ENCODE data around the gene BLM.
"Not testable (repeated sequence)": the region's sequence is repeated elsewhere in the genome, so short reads cannot be mapped to it uniquely, and the experiment has no call there.

Gene BLM

GRCh38 chr15:90840157-90840855 is 123.2 kb downstream of the BLM start:
- peak overlapping the region; percentile 74 for H3K4me3 Mint-ChIP-seq
- peaks cover 70% of the 10 kb centered on the region for H3K4me1 Mint-ChIP-seq (ENCODE audit: low read depth)
- peaks cover 2% of the 10 kb centered on the region for H3K36me3 Mint-ChIP-seq (ENCODE audit: low read depth)
- H3K27ac Mint-ChIP-seq, result peak overlapping the region; percentile 96
- DNase-seq, result no peak
- H3K9me3 Mint-ChIP-seq, result no peaks in the 10 kb centered on the region
- H3K27me3 Mint-ChIP-seq, result no peaks in the 10 kb centered on the region

DNA sequence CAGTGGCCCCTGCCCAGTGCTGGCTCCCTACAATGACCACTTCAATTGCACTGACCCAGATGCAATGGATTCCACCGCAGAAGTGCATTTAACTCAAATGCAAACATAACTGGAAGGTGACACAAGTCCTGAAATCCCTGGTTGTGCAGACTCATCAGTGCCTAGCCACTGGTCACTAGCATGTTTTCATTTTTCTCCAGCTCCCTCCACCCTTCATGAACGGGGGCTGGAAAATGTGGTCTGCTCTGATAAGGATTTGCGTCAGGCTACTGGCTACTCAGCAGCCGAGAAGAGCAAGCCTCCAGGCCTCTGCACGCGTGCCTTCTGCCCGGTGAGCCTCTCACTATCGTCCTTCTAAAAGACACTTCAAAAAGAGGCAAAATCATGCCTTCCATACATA is 123.8 kb downstream of the BLM start:
- Mint-ChIP-seq H3K4me1 (ENCODE audit: low read depth) (peaks cover 73% of the 10 kb centered on the region), H3K4me3 (no peak overlapping the region), H3K27ac (no peak overlapping the region)

GRCh38 chr15:90844696-90845095 is 127.5 kb downstream of the BLM start:
- no peak for DNase-seq
- Mint-ChIP-seq H3K9me3 (no peaks in the 10 kb centered on the region), H3K36me3 (ENCODE audit: low read depth) (peaks cover 2% of the 10 kb centered on the region), H3K4me1 (ENCODE audit: low read depth) (peaks cover 45% of the 10 kb centered on the region), H3K27ac (peak overlapping the region; percentile 77), H3K4me3 (no peak overlapping the region), H3K27me3 (no peaks in the 10 kb centered on the region)

More for the DNA sequence above, 123.8 kb downstream of the BLM start:
- no peak for DNase-seq
- Mint-ChIP-seq H3K9me3 (no peaks in the 10 kb centered on the region), H3K36me3 (ENCODE audit: low read depth) (peaks cover 2% of the 10 kb centered on the region), H3K27me3 (no peaks in the 10 kb centered on the region)

DNA sequence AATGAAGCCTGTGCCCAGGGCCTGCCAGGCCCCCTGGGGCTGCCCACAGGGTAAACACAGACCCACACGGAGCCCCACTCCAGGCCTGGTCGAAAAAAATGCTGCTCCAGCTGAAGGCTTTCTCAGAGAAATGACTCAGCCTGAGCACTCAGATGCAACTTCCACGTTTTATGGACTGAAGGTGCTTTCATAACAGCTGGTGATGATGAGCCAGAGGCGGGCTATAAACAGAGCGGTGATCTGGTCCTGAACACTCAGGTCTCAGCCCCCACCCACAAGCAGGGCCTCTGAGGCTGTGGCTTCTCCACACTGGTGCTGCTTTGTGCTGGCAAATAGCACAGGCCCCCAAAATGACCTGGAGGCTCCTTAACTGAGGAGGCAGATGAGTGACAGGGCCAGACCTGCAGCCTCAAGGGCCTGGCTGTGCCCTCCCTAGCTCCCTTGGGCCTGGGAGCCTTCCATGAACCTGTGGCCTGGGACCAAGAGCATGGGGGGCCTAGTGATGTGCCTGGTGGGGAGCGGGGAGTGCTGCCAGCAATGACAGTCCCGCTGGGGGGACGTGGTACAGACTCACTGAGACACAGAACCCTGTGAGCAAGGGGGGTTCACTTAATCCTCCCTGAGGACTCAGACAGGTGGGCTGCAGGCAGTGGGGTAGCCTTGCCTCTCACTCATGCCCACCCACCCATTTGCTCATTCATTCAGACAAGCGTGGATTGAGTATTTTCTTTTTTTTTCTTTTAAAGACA is 128.2 kb downstream of the BLM start:
- Mint-ChIP-seq H3K27me3 (no peaks in the 10 kb centered on the region), H3K27ac (peak overlapping the region; percentile 77), H3K9me3 (no peaks in the 10 kb centered on the region), H3K4me1 (ENCODE audit: low read depth) (peaks cover 38% of the 10 kb centered on the region), H3K36me3 (ENCODE audit: low read depth) (peaks cover 2% of the 10 kb centered on the region), H3K4me3 (peak overlapping the region; percentile 25)
- peak; percentile 56 for DNase-seq

GRCh38 chr15:90849424-90849823 is 132.3 kb downstream of the BLM start:
- peaks cover 57% of the 10 kb centered on the region for H3K4me1 Mint-ChIP-seq (ENCODE audit: low read depth)
- not testable (repeated sequence) for H3K27ac Mint-ChIP-seq, DNase-seq, H3K4me3 Mint-ChIP-seq, H3K27me3 Mint-ChIP-seq, H3K9me3 Mint-ChIP-seq
- peaks cover 10% of the 10 kb centered on the region for H3K36me3 Mint-ChIP-seq (ENCODE audit: low read depth)

DNA sequence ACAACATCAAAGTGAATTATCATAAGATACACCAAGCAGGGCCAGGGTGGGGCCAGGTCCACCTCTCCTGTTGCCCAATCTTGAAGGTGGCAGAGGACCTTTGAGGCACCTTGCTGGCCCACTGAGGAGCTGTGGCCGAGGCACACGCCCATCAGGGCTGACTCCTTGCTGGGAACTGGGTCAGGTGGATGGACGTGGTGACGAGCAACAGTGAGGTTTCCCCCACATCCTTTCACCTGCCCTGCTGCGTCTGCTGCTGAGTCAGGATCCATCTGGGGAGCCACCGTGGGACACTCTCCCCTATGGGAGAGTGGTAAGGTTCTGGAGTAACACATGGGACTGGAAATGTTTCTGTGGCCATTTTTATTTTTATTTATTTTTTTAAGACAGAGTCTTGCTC is 134.0 kb downstream of the BLM start:
- no peaks in the 10 kb centered on the region for H3K27me3 Mint-ChIP-seq
- peaks cover 10% of the 10 kb centered on the region for H3K36me3 Mint-ChIP-seq (ENCODE audit: low read depth)
- peak overlapping the region; percentile 95 for H3K27ac Mint-ChIP-seq
- peaks cover 6% of the 10 kb centered on the region for H3K9me3 Mint-ChIP-seq
- peak overlapping the region; percentile 61 for H3K4me3 Mint-ChIP-seq
- no peak for DNase-seq
- peaks cover 61% of the 10 kb centered on the region for H3K4me1 Mint-ChIP-seq (ENCODE audit: low read depth)

- peaks cover 64% of the 10 kb centered on the region for H3K4me1 Mint-ChIP-seq (ENCODE audit: low read depth)
- H3K9me3 Mint-ChIP-seq, result peaks cover 6% of the 10 kb centered on the region
- peak overlapping the region; percentile 61 for H3K4me3 Mint-ChIP-seq
- no peaks in the 10 kb centered on the region for H3K27me3 Mint-ChIP-seq
- H3K36me3 Mint-ChIP-seq (ENCODE audit: low read depth), result peaks cover 9% of the 10 kb centered on the region
- peak; percentile 47 for DNase-seq
- peak overlapping the region; percentile 95 for H3K27ac Mint-ChIP-seq
Measured at GRCh38 chr15:90851940-90852339, 134.8 kb downstream of the BLM start.

DNA sequence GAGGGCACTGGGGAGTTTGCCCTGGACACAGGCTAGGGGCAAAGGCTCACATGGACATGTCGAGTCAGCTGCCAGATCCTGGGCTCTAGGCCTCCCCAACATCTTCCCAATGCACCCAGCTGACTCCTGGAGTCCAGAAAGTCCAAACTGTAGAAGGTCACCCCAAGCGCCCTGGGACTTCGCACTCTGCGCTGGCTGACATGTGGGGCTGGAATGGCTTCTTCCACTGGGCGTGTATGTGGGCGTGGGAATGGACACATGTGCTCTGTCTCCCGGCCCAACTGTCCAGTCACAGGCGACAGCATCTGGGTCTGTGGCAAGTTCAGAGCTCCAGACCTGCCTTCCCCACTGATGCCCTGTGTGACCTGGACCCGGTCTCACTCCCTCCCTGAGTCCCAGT is 138.0 kb downstream of the BLM start:
- peaks cover 82% of the 10 kb centered on the region for H3K4me1 Mint-ChIP-seq (ENCODE audit: low read depth)
- peaks cover 9% of the 10 kb centered on the region for H3K36me3 Mint-ChIP-seq (ENCODE audit: low read depth)
- H3K9me3 Mint-ChIP-seq, result peaks cover 6% of the 10 kb centered on the region
- no peak overlapping the region for H3K4me3 Mint-ChIP-seq
- peak overlapping the region; percentile 94 for H3K27ac Mint-ChIP-seq
- DNase-seq, result no peak
- no peaks in the 10 kb centered on the region for H3K27me3 Mint-ChIP-seq

DNA sequence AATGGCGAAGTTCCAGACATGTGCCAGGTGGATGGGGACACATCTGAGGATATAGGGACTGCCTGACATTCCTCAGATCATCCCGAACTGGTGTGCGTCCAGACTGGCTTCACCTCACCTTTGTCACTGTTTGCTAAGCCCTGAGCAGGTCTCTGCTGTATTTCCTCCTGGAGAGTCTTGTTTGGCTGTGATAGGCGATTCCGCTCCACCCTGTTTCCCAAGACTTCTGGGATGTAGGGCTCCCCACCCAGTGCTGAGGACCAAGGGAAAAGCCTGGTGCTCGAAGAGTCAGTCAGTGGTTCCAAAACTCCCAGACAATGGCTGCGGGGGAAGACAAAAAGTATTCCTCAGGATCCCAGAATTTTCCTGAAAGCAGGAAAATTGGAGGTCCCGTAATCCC is 140.2 kb downstream of the BLM start:
- peak overlapping the region; percentile 30 for H3K27ac Mint-ChIP-seq
- peaks cover 3% of the 10 kb centered on the region for H3K36me3 Mint-ChIP-seq (ENCODE audit: low read depth)
- no peak overlapping the region for H3K4me3 Mint-ChIP-seq
- no peaks in the 10 kb centered on the region for H3K27me3 Mint-ChIP-seq
- H3K4me1 Mint-ChIP-seq (ENCODE audit: low read depth), result peaks cover 75% of the 10 kb centered on the region
- no peaks in the 10 kb centered on the region for H3K9me3 Mint-ChIP-seq
- no peak for DNase-seq

GRCh38 chr15:90857883-90858443 is 140.8 kb downstream of the BLM start:
- Mint-ChIP-seq H3K9me3 (no peaks in the 10 kb centered on the region), H3K27me3 (no peaks in the 10 kb centered on the region), H3K36me3 (ENCODE audit: low read depth) (peaks cover 2% of the 10 kb centered on the region), H3K4me3 (no peak overlapping the region), H3K4me1 (ENCODE audit: low read depth) (peaks cover 71% of the 10 kb centered on the region), H3K27ac (peak overlapping the region; percentile 30)
- DNase-seq, result no peak

DNA sequence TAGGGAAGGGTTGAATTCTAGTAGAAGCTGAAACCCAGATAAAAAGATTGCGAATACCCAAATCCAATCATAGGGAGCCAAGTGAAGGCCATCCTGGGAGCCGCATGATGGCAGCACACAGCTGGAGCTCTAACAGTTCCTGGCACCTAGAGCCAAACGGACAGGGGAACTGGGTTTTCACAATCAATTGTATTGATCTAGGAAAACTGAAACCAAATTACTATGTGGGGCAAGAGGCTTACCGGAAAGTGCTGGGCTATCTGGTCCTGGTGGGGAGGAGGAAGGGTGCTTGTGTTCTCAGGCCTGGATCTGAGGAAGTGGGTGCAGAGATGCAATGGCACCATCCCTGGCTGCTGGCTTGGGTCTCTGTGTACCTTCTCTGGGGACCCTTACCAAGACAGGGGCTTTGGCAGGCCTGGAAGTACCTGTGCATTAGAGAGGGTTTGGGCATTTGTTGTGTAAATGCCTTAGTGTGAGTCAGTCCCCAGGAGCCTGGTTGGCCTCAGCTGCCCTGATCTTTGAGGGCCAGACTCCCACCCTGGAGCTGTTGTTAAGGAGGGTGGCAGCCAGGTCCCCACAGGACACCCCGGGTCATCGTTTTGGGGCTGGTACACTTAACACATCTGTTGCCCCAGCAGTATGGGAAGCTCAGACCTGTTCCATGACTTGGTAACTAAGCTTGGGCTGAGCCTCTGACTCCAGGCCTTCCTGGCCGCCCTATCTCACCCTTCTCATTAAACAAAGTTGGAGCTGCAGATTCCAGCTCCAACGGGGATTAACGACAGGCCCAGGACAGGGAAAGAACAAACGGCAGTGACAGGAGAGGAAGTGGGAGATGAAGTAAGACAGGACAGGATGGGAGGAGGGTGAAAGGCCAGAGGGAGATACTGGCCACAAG is 142.3 kb downstream of the BLM start:
- H3K4me1 Mint-ChIP-seq (ENCODE audit: low read depth), result peaks cover 73% of the 10 kb centered on the region
- no peaks in the 10 kb centered on the region for H3K9me3 Mint-ChIP-seq
- H3K36me3 Mint-ChIP-seq (ENCODE audit: low read depth), result no peaks in the 10 kb centered on the region
- DNase-seq, result no peak
- H3K27ac Mint-ChIP-seq, result peak overlapping the region; percentile 20
- H3K4me3 Mint-ChIP-seq, result no peak overlapping the region
- H3K27me3 Mint-ChIP-seq, result no peaks in the 10 kb centered on the region

DNA sequence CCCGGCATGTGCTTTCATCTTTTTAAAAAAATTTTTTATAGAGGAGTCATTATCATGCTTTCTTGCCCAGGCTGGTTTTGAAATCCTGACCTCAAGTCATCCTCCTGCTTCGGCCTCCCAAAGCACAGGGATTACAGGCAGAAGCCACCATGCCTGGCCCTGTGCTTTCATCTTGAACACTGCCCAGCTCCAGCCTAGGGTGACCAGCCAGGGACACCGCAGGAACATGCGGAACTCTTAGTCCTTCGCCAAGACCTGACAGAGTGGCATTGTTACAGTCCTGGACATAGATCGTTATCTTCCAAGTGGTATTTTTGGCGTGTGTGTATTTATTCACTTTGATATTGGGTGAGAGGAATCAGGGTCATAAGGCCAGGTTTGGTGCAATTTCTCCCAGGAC is 143.3 kb downstream of the BLM start:
- Mint-ChIP-seq H3K27ac (no peak overlapping the region), H3K4me1 (ENCODE audit: low read depth) (peaks cover 65% of the 10 kb centered on the region), H3K9me3 (no peaks in the 10 kb centered on the region), H3K36me3 (ENCODE audit: low read depth) (no peaks in the 10 kb centered on the region), H3K27me3 (no peaks in the 10 kb centered on the region), H3K4me3 (no peak overlapping the region)
- no peak for DNase-seq

DNA sequence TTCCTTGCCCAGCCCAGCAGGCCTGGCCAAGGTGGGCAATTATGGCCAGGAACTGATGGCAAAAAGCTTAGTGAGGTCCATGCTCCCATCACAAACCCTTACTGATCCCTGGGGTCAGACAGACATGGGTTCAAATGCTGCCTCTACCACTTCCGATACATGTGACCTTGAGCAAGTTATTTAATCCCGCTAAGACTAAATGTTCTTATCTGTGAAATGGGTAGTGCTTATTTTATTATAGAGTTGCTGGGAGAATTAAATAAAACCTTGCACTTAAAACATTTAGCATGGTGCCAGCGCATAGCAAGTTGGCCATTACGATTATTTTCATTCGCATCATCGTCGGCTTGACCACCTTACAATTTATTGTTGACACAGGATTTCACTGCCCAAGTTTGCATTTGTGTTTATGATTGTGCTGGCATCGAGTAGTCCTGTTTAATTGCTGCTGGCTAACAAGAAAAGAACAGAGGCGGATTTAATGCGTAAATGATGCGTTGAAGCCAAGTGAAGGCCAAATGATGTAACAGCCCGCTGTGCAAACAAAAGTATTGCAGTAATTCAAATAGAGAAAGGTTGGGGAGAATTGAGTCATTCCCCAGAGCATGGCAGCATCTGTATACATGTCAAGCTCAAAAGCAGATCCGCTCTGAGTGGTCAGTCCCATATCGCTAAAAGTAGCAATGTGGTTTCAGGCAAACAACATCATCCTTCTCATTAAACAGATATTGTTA is 144.0 kb downstream of the BLM start:
- no peak overlapping the region for H3K27ac Mint-ChIP-seq
- no peaks in the 10 kb centered on the region for H3K27me3 Mint-ChIP-seq
- DNase-seq, result no peak
- no peak overlapping the region for H3K4me3 Mint-ChIP-seq
- H3K9me3 Mint-ChIP-seq, result no peaks in the 10 kb centered on the region
- H3K4me1 Mint-ChIP-seq (ENCODE audit: low read depth), result peaks cover 64% of the 10 kb centered on the region
- no peaks in the 10 kb centered on the region for H3K36me3 Mint-ChIP-seq (ENCODE audit: low read depth)

GRCh38 chr15:90862487-90862886 is 145.3 kb downstream of the BLM start:
- Mint-ChIP-seq H3K36me3 (ENCODE audit: low read depth) (no peaks in the 10 kb centered on the region), H3K9me3 (no peaks in the 10 kb centered on the region), H3K27me3 (no peaks in the 10 kb centered on the region), H3K4me1 (ENCODE audit: low read depth) (peaks cover 54% of the 10 kb centered on the region), H3K27ac (no peak overlapping the region), H3K4me3 (no peak overlapping the region)
- DNase-seq, result no peak
